MM.1S (cell line): Measurements from ENCODE around the gene FBXL7.

Source experiments
- DNase-seq: peaks from one replicate; pipeline ENCODE4 v3.0.0-alpha.2; 2015
- H2AFZ ChIP-seq: fragments of 300-600 bp; sonication (generic); 2 replicates; pipeline ENCODE4 v1.6.0; 2016; ENCODE audit warnings: antibody characterized with exemption, low read length
- H3F3A ChIP-seq: fragments of 300-600 bp; sonication (generic); 2 replicates; pipeline ENCODE4 v1.6.1; 2016; ENCODE audit warnings: mild to moderate bottlenecking, antibody characterized with exemption, low read length, moderate library complexity, mixed read lengths; ENCODE audit not compliant: insufficient read depth
- H3K27ac ChIP-seq: fragments of 300-600 bp; sonication (generic); 2 replicates; pipeline ENCODE4 v1.5.1; 2016; ENCODE audit warnings: mild to moderate bottlenecking, low read length
- H3K27me3 ChIP-seq: fragments of 300-600 bp; sonication (generic); replicated peaks from 2 replicates; pipeline ENCODE4 v1.6.0; 2016; ENCODE audit warnings: low read length; ENCODE audit not compliant: insufficient read depth
- H3K36me3 ChIP-seq: fragments of 300-600 bp; sonication (generic); replicated peaks from 2 replicates; pipeline ENCODE4 v1.6.1; 2016; ENCODE audit warnings: mild to moderate bottlenecking, low read length, mixed read lengths; ENCODE audit not compliant: insufficient read depth
- H3K4me1 ChIP-seq: fragments of 300-600 bp; sonication (generic); 2 replicates; pipeline ENCODE4 v1.6.1; 2016; ENCODE audit warnings: low read length, mixed read lengths
- H3K4me2 ChIP-seq: fragments of 300-600 bp; sonication (generic); 2 replicates; pipeline ENCODE4 v1.6.0; 2016; ENCODE audit warnings: low read depth, low read length
- H3K4me3 ChIP-seq: fragments of 300-600 bp; sonication (generic); 2 replicates; pipeline ENCODE4 v1.5.1; 2016; ENCODE audit warnings: low read length, mixed read lengths
- H3K79me2 ChIP-seq: fragments of 300-600 bp; sonication (generic); 2 replicates; pipeline ENCODE4 v1.6.1; 2016; ENCODE audit warnings: mixed run types, low read length, mixed read lengths
- H3K9ac ChIP-seq: fragments of 300-600 bp; sonication (generic); 2 replicates; pipeline ENCODE4 v1.6.1; 2016; ENCODE audit warnings: low read length, mixed read lengths
- H3K9me2 ChIP-seq: fragments of 300-600 bp; sonication (generic); replicated peaks from 2 replicates; pipeline ENCODE4 v1.6.1; 2016; ENCODE audit warnings: mild to moderate bottlenecking, low read length, mixed read lengths; ENCODE audit not compliant: insufficient read depth
- H3K9me3 ChIP-seq: fragments of 300-600 bp; sonication (generic); replicated peaks from 2 replicates; pipeline ENCODE4 v1.6.1; 2016; ENCODE audit warnings: mild to moderate bottlenecking, low read length, mixed read lengths; ENCODE audit not compliant: insufficient read depth
- H4K20me1 ChIP-seq: fragments of 300-600 bp; sonication (generic); 2 replicates; pipeline ENCODE4 v1.6.1; 2016; ENCODE audit warnings: mild to moderate bottlenecking, low read length, moderate library complexity, mixed read lengths; ENCODE audit not compliant: insufficient read depth
- CTCF ChIP-seq: fragments of 300-600 bp; sonication (generic); IDR thresholded peaks from 2 replicates; pipeline ENCODE4 v1.5.1; 2016; ENCODE audit warnings: antibody characterized with exemption, low read length, mixed read lengths
- EZH2 ChIP-seq: fragments of 300-600 bp; sonication (generic); optimal IDR thresholded peaks from 2 replicates; pipeline ENCODE3; 2017; ENCODE audit warnings: low read depth, mild to moderate bottlenecking, antibody characterized with exemption, low read length, mixed read lengths
- EZH2phosphoT487 ChIP-seq: fragments of 300-600 bp; sonication (generic); IDR thresholded peaks from 2 replicates; pipeline ENCODE4 v1.6.1; 2018; ENCODE audit warnings: antibody characterized with exemption, low read length

The FBXL7 gene

GRCh38 chr5:15807248-15807647 lies 307.3 kb downstream of the FBXL7 start:
- Histone ChIP-seq H3K9ac (no peak overlapping the region), H3K36me3 (no peaks in the 10 kb centered on the region), H3F3A (no peaks in the 10 kb centered on the region), H3K9me2 (no peaks in the 10 kb centered on the region), H3K27ac (no peak overlapping the region), H2AFZ (no peak overlapping the region), H4K20me1 (no peaks in the 10 kb centered on the region), H3K4me2 (no peak overlapping the region), H3K27me3 (no peaks in the 10 kb centered on the region), H3K4me1 (no peaks in the 10 kb centered on the region), H3K4me3 (no peak overlapping the region), H3K9me3 (no peaks in the 10 kb centered on the region), H3K79me2 (peaks cover 7% of the 10 kb centered on the region; the same call in 1 of the 2 replicates)
- TF ChIP-seq EZH2phosphoT487: no peak
- TF ChIP-seq CTCF: no peak
- no peak for TF ChIP-seq EZH2
- DNase-seq: no peak

- H3K27ac ChIP-seq: no peak overlapping the region
Observed at GRCh38 chr5:15807871-15808270, 307.9 kb downstream of the FBXL7 start.

GRCh38 chr5:15808577-15808976 lies 308.6 kb downstream of the FBXL7 start:
- no peak overlapping the region for H3K9ac ChIP-seq
- H3K9me3 ChIP-seq: no peaks in the 10 kb centered on the region
- H3K4me3 ChIP-seq: no peak overlapping the region
- H2AFZ ChIP-seq: no peak overlapping the region
- no peaks in the 10 kb centered on the region for H3F3A ChIP-seq
- H3K9me2 ChIP-seq: no peaks in the 10 kb centered on the region
- no peak overlapping the region for H3K4me2 ChIP-seq
- DNase-seq: no peak
- no peaks in the 10 kb centered on the region for H4K20me1 ChIP-seq
- H3K27me3 ChIP-seq: no peaks in the 10 kb centered on the region
- no peaks in the 10 kb centered on the region for H3K4me1 ChIP-seq
- TF ChIP-seq CTCF: no peak
- TF ChIP-seq EZH2: no peak
- TF ChIP-seq EZH2phosphoT487: no peak
- no peaks in the 10 kb centered on the region for H3K36me3 ChIP-seq
- H3K27ac ChIP-seq: no peak overlapping the region
- peaks cover 7% of the 10 kb centered on the region; the same call in 1 of the 2 replicates for H3K79me2 ChIP-seq

More at GRCh38 chr5:15807871-15808270, 307.9 kb downstream of the FBXL7 start:
- H3K9me3 ChIP-seq: no peaks in the 10 kb centered on the region
- H2AFZ ChIP-seq: no peak overlapping the region
- H3K27me3 ChIP-seq: no peaks in the 10 kb centered on the region
- H3K9me2 ChIP-seq: no peaks in the 10 kb centered on the region
- no peak overlapping the region for H3K4me3 ChIP-seq
- TF ChIP-seq EZH2: no peak
- TF ChIP-seq CTCF: no peak
- no peak for TF ChIP-seq EZH2phosphoT487
- no peaks in the 10 kb centered on the region for H3F3A ChIP-seq
- no peak for DNase-seq
- H3K36me3 ChIP-seq: no peaks in the 10 kb centered on the region
- H3K4me1 ChIP-seq: no peaks in the 10 kb centered on the region
- peaks cover 7% of the 10 kb centered on the region; the same call in 1 of the 2 replicates for H3K79me2 ChIP-seq
- no peaks in the 10 kb centered on the region for H4K20me1 ChIP-seq
- H3K9ac ChIP-seq: no peak overlapping the region
- H3K4me2 ChIP-seq: no peak overlapping the region
